ENCODE data around the gene SLC47A2.
A peak's percentile ranks its signal among the peaks of the same experiment; 100 is the strongest.
"Not testable (repeated sequence)": the region's sequence is repeated elsewhere in the genome, so short reads cannot be mapped to it uniquely, and the experiment has no call there.

The SLC47A2 gene, protein sequence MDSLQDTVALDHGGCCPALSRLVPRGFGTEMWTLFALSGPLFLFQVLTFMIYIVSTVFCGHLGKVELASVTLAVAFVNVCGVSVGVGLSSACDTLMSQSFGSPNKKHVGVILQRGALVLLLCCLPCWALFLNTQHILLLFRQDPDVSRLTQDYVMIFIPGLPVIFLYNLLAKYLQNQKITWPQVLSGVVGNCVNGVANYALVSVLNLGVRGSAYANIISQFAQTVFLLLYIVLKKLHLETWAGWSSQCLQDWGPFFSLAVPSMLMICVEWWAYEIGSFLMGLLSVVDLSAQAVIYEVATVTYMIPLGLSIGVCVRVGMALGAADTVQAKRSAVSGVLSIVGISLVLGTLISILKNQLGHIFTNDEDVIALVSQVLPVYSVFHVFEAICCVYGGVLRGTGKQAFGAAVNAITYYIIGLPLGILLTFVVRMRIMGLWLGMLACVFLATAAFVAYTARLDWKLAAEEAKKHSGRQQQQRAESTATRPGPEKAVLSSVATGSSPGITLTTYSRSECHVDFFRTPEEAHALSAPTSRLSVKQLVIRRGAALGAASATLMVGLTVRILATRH

DNA sequence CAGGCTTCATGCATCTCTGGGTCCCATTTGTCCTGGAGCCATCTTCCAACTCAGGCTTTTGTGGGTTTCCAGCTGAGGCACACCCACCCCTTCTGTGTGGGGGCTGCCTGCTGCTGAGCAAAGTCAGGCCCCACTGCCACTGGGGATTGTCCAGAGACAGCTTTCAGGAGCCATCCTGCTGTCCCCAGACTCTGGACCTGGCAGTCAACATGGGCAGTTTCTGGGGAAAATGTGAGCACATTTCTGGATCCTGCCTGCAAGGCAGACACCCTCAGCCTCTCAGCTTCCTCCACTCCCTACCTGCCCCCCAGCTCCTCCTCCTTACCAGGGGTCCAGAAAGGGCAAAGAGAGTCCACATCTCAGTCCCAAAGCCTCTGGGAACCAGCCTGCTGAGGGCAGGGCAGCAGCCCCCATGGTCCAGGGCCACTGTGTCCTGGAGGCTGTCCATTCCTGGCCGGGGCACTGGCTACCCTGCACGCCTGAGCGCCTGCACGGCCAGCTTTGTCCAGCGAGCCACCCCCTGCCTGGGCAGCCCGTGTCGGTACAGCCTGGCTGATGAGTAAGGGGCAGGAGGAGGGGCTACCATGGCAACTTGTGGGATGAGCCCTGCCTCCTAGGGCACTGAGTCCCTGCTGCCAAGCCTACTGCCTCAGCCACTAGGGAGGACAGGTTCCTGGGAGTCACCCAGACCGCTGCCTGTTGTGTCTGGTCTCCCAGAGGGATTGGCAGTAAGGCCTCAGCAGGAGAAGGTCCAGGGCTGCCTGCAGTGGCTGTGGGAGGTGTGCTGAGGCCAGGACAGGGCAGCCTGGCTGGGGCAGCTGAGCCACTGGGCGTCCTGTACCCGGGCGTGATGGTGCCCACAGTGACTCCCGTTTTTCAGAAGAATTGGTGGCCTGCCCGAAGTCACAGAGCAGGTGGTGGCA, at the start of gene SLC47A2:
TSS of gene SLC47A2 (minus strand) at position 477 of the 923 bp plus-strand sequence. CDS start at position 448, 29 bp downstream.
- TF ChIP-seq, protein P1, sequence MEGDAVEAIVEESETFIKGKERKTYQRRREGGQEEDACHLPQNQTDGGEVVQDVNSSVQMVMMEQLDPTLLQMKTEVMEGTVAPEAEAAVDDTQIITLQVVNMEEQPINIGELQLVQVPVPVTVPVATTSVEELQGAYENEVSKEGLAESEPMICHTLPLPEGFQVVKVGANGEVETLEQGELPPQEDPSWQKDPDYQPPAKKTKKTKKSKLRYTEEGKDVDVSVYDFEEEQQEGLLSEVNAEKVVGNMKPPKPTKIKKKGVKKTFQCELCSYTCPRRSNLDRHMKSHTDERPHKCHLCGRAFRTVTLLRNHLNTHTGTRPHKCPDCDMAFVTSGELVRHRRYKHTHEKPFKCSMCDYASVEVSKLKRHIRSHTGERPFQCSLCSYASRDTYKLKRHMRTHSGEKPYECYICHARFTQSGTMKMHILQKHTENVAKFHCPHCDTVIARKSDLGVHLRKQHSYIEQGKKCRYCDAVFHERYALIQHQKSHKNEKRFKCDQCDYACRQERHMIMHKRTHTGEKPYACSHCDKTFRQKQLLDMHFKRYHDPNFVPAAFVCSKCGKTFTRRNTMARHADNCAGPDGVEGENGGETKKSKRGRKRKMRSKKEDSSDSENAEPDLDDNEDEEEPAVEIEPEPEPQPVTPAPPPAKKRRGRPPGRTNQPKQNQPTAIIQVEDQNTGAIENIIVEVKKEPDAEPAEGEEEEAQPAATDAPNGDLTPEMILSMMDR (IDR thresholded peaks at IDR 0.05; ENCODE audit: insufficient read depth, missing control alignments), result no peak
- DNase-seq (ENCODE audit: insufficient read length, low spot score) (peak; percentile 4), FAIRE-seq (no peak)

DNA sequence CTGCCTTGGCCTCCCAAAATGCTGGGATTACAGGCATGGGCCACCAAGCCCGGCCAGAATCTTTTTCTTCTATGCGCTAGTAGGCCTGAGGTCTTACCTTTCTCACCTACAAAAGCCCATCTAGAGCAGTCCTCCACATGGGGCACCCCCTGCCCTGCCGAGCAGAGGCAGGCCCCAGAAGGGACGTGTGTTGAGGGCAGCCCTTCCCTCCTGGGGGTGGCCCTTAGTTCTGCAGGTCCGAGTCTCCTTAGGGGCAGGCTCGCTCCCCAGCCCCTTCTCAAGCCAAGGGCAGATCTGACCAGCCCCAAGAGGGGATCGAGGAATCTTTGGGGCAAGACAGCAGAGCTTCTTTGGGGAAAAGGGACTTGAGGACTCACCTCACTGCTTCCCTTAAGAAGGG, 49.6 kb upstream of the SLC47A2 start:
- FAIRE-seq, result no peak
- no peak for DNase-seq (ENCODE audit: insufficient read length, low spot score)
- TF ChIP-seq, protein P1 (IDR thresholded peaks at IDR 0.05; ENCODE audit: insufficient read depth, missing control alignments), result no peak

DNA sequence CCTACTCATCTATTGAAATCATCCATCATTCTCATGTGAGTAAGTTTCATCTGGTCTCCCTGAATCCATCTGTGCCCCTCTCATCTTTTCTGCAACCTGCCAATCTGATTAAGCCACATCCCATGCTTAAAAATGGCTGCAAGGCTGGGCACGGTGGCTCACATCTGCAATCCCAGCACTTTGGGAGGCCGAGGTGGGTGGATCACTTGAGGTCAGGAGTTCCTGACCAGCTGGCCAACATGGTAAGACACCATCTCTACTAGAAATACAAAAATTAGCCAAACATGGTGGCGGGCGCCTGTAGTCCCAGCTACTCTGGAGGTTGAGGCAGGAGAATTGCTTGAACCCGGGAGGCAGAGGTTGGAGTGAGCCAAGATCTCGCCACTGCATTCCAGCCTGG, 47.6 kb upstream of the SLC47A2 start:
- FAIRE-seq; DNase-seq (ENCODE audit: insufficient read length, low spot score): not testable (repeated sequence)

DNA sequence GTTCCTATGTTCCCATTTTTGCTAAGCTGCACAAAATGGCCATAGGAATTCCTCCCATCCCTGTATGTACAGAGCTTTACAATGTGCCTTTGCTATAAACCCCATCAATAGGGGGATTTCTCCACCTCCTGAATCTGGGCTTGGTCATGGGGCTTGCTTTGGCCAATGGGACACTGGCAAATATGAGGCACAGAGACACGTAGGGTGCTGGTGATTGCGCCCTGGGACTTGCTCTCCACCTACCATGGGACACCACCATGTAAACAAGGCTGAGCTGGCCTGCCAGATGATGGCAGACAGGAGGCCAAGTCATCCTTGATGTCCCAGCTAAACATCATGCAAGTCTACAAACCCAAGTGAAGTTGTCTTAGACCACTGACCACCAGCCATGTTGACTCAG, 47.0 kb upstream of the SLC47A2 start:
- no peak for FAIRE-seq
- DNase-seq (ENCODE audit: insufficient read length, low spot score), result no peak
- TF ChIP-seq, protein P1 (IDR thresholded peaks at IDR 0.05; ENCODE audit: insufficient read depth, missing control alignments), result no peak

DNA sequence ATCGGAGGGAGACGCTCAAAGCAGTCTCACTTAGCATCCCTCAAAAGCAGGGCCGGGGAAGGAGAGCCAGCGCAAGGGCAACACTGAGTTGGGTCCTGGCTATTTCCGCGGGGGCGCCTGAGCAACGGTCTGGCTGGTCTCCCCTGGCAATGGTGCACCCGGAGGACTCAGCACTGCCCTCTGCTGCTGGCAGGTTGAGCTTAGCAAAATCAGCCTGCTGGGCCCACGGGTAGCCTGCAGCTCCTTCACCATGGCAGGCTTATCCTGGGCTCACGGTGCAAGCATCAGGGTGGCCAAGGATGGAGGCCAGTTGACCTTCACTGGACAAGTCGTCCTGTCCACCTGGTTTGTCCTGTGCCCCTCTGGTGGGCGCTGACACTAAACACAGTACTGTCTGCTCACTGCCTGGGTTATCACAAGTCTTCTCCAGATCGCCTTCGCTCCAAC, 46.2 kb upstream of the SLC47A2 start:
- TF ChIP-seq, protein P1 (IDR thresholded peaks at IDR 0.05; ENCODE audit: insufficient read depth, missing control alignments), result peak; percentile 33
- no peak for DNase-seq (ENCODE audit: insufficient read length, low spot score)
- no peak for FAIRE-seq

DNA sequence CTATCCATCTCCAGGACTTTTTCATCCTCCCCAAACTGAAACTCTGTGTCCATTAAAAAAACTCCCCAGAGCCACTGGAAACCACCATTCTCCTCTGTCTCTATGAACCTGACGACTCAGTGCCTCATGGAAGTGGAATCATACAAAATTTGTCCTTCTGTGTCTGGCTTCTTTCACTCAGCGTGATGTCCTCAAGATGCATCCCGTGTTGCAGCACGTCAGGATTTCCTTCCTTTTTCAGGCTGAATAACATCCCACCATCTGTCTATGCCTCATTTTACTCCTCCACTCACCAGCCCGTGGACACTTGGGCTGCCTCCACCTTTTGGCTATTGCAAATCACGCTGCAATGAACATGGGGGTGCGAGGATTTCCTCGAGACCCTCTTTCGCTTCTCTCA, 44.4 kb upstream of the SLC47A2 start:
- FAIRE-seq (no peak), DNase-seq (ENCODE audit: insufficient read length, low spot score) (no peak)
- TF ChIP-seq, protein P1 (IDR thresholded peaks at IDR 0.05; ENCODE audit: insufficient read depth, missing control alignments), result no peak
